KOPT-K1 (cell line): ENCODE data around the gene SHC2.

ENCODE experiments used
- H3K27ac ChIP-seq: fragments of 200-600 bp; sonication (generic); 2 replicates; pipeline ENCODE4 v1.5.1; 2016; ENCODE audit warnings: antibody characterized with exemption, mild to moderate bottlenecking, low read depth, low read length; ENCODE audit not compliant: poor library complexity, severe bottlenecking
- H3K36me3 ChIP-seq: fragments of 200-600 bp; sonication (generic); 2 replicates; pipeline ENCODE4 v1.5.1; 2017; ENCODE audit warnings: antibody characterized with exemption, mild to moderate bottlenecking, low read length, moderate library complexity; ENCODE audit not compliant: insufficient read depth
- H3K9me3 ChIP-seq: fragments of 200-600 bp; sonication (generic); 2 replicates; pipeline ENCODE4 v1.5.1; 2017; ENCODE audit warnings: antibody characterized with exemption, low read length, mild to moderate bottlenecking; ENCODE audit not compliant: insufficient read depth, poor library complexity, severe bottlenecking

SHC2 gene

DNA sequence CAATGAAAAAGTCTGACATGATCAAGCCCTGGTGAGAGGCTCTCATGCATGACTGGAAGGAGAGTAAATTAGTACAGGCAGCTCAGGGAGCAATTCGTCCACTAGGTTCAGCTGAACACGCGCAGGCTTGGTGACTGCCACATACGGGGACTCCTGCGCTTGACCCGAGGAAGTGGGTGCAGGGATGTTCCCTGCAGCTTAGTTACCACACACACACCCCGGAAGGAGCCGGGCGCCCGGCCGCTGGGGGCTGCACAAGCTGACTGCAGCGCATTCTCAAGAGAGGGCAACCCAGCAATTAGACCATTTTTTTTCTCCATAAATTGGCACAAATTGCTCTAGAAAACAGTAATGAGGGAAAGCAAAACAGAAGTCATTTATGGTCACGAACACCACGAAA is 93.3 kb downstream of the SHC2 start:
- Histone ChIP-seq H3K36me3 (no peaks in the 10 kb centered on the region), H3K9me3 (no peaks in the 10 kb centered on the region), H3K27ac (no peak overlapping the region)

DNA sequence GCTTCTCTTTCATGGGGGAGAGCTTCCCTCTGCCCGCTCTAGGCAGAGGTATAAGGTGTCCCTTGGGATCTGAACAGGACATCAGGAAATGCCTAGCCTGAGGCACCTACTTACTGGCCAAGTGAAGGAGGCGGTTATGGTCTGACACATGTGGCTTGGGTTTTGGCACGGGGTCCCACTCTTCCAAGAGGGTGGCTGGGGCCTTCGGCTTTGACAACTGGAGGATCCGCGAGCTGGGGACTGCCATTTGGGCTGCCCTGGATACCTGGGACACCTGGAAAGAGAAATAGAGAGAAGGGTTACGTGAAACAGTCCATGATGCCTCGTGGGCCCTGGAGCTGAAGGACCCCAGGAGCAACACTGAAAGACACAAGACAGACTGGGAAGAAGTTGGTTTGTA is 93.9 kb downstream of the SHC2 start:
- Histone ChIP-seq H3K27ac (no peak overlapping the region), H3K36me3 (no peaks in the 10 kb centered on the region), H3K9me3 (no peaks in the 10 kb centered on the region)
